GM19463 (cell line): Measurements from ENCODE around the gene LRRC4B.
A peak's percentile ranks its signal among the peaks of the same experiment; 100 is the strongest.
"Not testable (repeated sequence)": the region's sequence is repeated elsewhere in the genome, so short reads cannot be mapped to it uniquely, and the experiment has no call there.

Experiments used
- ATAC-seq: cut with Tn5 transposase; IDR thresholded peaks from one replicate; pipeline ENCODE4 v1.9.1; 2021; ENCODE audit warnings: mild to moderate bottlenecking, moderate library complexity; ENCODE audit not compliant: unreplicated experiment

Gene LRRC4B

GRCh38 chr19:50531171-50531612 is 37.0 kb downstream of the LRRC4B start:
- ATAC-seq: no peak

DNA sequence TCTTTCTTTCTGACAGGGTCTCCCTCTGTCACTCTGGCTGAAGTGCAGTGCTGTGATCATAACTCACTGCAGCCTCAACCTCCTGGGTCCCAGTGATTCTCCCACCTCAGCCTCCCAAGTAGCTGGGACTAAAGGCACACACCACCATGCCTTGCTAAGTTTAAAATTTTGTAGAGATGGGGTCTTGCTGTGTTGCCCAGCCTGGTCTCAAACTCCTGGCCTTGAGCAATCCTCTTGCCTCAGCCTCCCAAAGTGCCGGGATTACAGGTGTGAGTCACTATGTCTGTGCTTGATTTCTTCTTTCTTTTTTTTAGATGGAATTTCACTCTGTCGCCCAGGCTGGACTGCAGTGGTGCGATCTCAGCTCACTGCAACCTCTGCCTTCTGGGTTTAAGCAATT is 40.2 kb downstream of the LRRC4B start:
- ATAC-seq: not testable (repeated sequence)

DNA sequence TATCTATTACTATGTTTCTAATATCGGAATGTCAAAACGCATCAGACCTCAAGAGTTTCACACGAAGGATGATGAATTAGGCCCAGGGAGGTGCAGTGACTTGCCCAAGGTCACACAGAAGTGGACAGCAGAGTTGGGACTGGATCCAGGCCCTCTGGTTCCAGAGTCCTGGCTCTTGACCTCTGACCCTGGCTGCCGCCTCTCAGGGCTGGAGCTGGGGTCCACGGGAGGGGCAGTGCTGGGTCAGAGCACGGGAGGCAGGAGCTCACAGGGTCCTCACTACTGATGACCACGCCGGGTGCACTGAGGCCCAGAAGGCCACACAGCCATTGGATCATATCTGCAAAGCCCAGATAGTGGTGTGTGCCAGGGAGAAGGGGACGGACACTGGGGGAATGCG is 45.4 kb downstream of the LRRC4B start:
- ATAC-seq: no peak

GRCh38 chr19:50520822-50521465 is 47.3 kb downstream of the LRRC4B start:
- no peak for ATAC-seq

DNA sequence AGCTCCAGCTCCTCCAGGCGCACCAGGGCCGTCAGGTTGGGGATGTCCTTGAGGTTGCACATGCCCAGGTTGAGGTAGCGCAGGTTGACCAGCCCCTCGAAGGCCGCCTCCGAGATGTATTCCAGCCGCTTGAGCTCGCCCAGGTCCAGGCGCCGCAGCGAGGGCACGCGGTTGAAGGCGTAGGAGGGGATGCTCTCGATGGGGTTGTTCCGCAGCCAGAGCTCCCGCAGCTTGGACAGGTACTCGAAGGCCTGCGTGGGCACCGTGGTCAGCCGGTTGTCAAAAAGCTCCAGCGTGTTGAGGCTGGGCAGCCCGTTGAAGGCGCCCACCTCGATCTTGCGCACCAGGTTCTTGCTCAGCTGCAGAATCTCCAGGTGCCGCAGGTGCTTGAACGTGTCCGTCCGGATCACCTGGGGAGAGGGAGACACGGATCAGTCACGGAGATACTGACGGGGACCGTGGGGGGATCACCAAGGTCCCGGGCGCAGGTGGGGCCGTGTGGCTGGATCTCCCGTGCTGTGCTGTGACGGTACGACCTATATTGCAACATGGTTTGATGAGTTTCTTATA is 49.1 kb downstream of the LRRC4B start:
- ATAC-seq: no peak

DNA sequence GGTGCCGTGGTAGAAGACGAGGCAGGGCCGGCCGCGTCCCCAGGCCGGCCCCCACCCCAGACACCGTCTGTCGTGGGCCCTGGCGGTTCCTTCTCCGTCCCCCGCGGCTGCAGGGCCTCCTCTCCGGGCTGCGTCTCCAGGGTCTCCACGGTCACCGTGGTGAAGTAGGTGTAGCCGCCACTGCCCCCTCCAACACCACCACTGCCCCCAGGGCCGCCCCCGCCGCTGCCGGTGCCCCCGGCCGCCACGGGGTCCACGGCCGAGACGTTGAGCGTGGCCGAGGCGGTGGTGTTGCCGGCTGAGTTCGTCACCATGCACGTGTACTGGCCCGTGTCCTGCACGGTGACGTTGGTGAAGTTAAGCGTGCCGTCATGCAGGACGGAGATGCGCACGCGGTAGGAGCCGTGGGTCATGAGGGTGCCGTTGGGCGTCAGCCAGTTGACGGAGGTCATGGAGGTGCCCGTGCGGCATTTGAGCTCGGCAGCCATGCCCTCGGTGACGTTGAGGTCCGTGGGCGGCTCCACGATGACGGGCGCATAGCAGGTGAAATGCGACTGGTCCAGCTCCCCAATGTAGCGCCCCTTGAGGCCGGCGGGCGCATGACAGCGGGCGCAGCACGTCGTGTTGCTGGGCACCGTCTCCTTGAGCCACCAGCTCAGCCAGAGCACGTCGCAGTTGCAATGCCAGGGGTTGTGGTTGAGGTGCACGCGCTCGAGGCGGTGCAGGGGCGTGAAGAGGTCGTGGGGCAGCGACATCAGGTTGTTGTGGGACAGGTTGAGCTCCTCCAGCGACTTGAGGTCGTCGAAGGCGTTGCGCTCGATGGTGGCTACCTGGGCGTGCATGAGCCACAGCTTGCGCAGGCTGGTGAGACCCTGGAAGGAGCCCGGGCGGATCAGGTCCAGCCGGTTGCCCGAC is 49.9 kb downstream of the LRRC4B start:
- no peak for ATAC-seq

DNA sequence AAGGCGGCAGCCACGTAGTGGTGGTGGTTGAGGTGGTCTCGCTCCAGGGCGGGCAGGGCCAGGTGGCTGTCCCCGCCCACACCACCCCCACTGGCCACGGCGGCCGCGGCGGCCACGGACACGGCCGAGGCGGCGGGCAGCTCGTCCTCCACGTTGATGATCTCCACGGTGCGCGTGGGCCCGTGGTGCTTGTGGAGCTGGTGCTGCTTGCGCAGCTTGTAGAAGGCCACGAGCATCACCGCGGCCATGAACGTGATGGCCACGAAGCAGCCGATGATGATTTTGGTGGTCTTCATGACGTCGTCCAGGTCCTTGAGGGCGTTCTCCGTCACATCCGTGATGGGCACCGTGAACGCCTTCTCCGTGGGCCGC is 50.5 kb downstream of the LRRC4B start:
- ATAC-seq: no peak

GRCh38 chr19:50516964-50517703 is 51.1 kb downstream of the LRRC4B start:
- no peak for ATAC-seq

DNA sequence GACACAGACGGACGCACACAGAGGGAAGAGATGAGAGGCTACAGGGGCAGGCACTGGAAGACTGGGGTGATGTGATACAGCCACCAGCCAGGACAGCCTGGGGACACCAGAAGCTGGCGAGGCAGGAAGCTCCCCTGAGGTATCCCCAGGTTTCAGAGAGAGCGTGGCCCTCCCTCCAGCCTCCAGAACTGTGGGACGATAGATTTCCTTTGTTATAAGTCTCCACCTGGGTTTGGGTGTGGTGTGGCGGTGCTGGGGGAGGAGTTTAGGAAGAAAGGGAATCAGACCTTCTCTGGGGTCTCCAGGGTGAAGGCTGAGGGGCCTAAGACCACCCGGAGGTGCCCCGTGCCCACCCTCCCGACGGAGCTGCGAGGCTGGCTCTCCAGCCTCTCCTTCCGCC is 51.8 kb downstream of the LRRC4B start:
- no peak for ATAC-seq

DNA sequence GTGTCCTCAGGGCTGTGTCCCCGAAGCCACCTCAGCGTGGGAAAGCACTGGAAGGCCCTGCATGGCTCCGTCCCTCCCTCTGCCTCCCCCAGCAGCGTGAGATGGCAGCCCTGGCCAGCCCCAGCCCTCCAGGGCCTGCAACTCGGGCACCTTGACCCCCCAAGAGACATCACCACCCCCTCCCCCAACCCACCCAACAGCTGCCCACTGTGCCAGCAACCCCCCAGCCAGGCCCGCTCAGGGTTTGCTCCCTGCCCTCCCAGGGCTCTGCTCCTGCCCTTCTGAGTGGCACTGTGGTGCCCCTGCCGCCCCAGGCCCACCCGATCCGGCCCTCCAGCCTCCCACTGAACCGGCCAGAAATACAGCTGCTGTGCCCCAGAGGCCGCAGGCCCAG is 53.1 kb downstream of the LRRC4B start:
- ATAC-seq: no peak

- no peak for ATAC-seq
These were observed 53.7 kb downstream of the LRRC4B start for GRCh38 chr19:50514346-50515167.

DNA sequence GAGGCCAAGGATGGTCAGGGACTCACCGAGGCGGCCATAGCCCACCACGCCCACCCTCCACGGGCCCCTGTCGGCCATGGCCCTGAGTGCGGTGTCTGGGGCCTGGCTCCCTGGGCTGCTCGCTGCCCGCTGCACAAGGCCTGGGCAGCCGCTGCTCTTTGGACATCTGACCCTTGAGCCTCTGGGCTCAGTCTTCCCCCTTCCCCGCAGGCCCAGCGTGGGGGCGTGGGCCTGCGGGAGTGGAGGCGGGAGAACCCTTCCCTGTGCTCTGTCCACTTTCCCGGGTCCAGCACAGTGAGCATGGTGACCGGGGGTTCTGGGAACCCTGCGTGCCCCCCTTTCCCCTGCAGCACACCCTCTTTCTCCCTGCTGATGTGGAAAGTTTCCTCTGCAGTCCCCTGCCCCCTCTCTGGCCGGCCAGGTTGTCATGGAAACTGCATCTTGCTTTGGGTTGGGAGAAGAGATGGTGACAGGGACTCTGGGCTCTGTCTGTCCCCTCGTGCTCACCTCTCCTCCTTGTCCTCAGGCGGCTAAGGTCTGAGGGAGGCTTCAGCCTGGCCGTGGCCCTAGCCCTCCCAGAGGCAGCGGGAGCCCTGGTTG is 54.4 kb downstream of the LRRC4B start, which contains the start of gene ASPDH:
ASPDH (minus strand) TSS at position 168 of the 600 bp plus-strand sequence; CDS start at position 78, 90 bp downstream.
- no peak for ATAC-seq

DNA sequence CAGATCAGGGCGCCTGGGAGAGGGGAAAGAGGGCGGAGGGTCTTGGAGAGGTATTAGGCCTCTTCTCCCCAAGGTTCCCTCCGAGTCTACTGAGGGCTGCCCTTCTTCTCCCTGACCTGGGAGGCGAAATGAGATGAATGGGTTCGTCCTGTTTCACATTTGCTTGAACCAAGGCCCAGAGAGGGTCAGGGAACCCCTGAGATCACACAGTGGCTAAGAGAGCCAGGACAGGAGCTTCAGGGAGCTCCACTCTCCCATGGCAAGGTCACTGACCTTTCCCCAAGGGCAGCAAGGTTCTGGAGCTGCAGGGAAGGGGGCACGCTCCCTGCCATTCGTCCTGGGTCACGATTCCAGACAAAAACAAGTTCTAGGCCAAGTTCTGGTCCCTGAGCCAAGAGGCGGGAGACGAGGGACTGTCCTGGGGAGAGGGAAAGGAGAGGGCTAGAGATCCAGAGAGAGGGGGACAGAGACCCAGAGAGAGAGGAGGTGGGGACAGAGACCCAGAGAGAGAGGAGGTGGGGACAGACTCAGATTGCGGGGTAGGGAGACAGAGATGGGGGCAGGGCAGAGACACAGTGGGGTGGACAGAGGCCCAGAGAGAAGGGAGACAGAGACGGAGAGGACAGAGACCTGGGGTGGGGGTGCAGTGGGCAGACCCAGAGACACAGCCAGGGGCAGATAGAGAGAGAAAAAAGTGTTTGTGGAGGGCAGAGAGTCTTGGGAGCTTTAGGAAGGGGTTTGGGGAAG is 55.1 kb downstream of the LRRC4B start:
- ATAC-seq: no peak

- no peak for ATAC-seq
These were observed 55.9 kb downstream of the LRRC4B start for GRCh38 chr19:50512112-50512998.

GRCh38 chr19:50511069-50511822 is 57.0 kb downstream of the LRRC4B start, which contains the start of gene JOSD2:
JOSD2 (minus strand) TSS chr19:50511191; CDS start chr19:50510431, 760 bp downstream.
- peak; percentile 85 for ATAC-seq

DNA sequence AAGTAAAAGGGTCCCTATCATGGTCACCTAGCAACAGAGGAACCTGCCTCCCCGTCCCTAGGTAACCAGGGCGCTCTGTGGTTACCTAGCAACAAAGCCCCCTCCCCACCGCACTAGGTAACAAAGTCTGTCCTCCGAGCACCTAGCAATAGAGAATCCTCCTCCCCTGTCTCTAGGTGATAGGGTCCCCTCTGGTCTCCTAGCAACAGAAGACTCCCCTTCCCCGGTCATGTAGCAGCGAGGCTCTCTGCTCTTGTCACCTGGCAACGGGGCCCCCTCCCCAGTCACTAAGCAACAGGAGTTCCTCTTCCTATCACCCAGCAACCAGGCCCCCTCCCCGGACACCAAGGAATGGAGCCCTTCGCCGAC is 57.6 kb downstream of the LRRC4B start:
- no peak for ATAC-seq

- ATAC-seq: no peak
These were observed 58.0 kb downstream of the LRRC4B start for GRCh38 chr19:50510121-50510670.
